Measurements from ENCODE around the gene SH3TC1.

SH3TC1 gene

GRCh38 chr4:8278421-8279287 is 79.6 kb downstream of the SH3TC1 start:
- H3K4me1 ChIP-seq (ENCODE audit: control insufficient read depth in 1 of 2, insufficient read depth in 2 of 2, low read length in 2 of 2): peaks cover 5 to 63% of the 10 kb centered on the region in 2 donors
- no peak overlapping the region for H3K4me3 ChIP-seq (ENCODE audit: low read depth in 1 of 2, low read length in 2 of 2)
- H3K27me3 ChIP-seq (ENCODE audit: low read depth, low read length): no peaks in the 10 kb centered on the region
- H3K36me3 ChIP-seq (ENCODE audit: control insufficient read depth in 1 of 2, insufficient read depth in 2 of 2, low read length in 2 of 2): no peaks in the 10 kb centered on the region
- no peak overlapping the region for H3K27ac ChIP-seq (ENCODE audit: low read length)
- H3K9me3 ChIP-seq (ENCODE audit: control insufficient read depth in 1 of 2, low read length in 2 of 2): no peaks in the 10 kb centered on the region

- Histone ChIP-seq H3K36me3 (ENCODE audit: control insufficient read depth in 1 of 2, insufficient read depth in 2 of 2, low read length in 2 of 2) (no peaks in the 10 kb centered on the region), H3K27ac (ENCODE audit: low read length) (no peak overlapping the region), H3K27me3 (ENCODE audit: low read depth, low read length) (no peaks in the 10 kb centered on the region), H3K4me3 (ENCODE audit: low read depth in 1 of 2, low read length in 2 of 2) (no peak overlapping the region), H3K9me3 (ENCODE audit: control insufficient read depth in 1 of 2, low read length in 2 of 2) (no peaks in the 10 kb centered on the region), H3K4me1 (ENCODE audit: control insufficient read depth in 1 of 2, insufficient read depth in 2 of 2, low read length in 2 of 2) (peaks cover 2 to 54% of the 10 kb centered on the region in 2 donors)
Measured at GRCh38 chr4:8279321-8280157, 80.4 kb downstream of the SH3TC1 start.

GRCh38 chr4:8280158-8280875 is 81.2 kb downstream of the SH3TC1 start:
- H3K9me3 ChIP-seq (ENCODE audit: control insufficient read depth in 1 of 2, low read length in 2 of 2): no peaks in the 10 kb centered on the region
- no peaks in the 10 kb centered on the region for H3K27me3 ChIP-seq (ENCODE audit: low read depth, low read length)
- no peak overlapping the region for H3K27ac ChIP-seq (ENCODE audit: low read length)
- no peak overlapping the region for H3K4me3 ChIP-seq (ENCODE audit: low read depth in 1 of 2, low read length in 2 of 2)
- H3K36me3 ChIP-seq (ENCODE audit: control insufficient read depth in 1 of 2, insufficient read depth in 2 of 2, low read length in 2 of 2): no peaks in the 10 kb centered on the region
- peaks cover 0 to 55% of the 10 kb centered on the region in 2 donors for H3K4me1 ChIP-seq (ENCODE audit: control insufficient read depth in 1 of 2, insufficient read depth in 2 of 2, low read length in 2 of 2)

GRCh38 chr4:8280876-8281440 is 81.9 kb downstream of the SH3TC1 start:
- Histone ChIP-seq H3K27me3 (ENCODE audit: low read depth, low read length) (no peaks in the 10 kb centered on the region), H3K9me3 (ENCODE audit: control insufficient read depth in 1 of 2, low read length in 2 of 2) (no peaks in the 10 kb centered on the region), H3K4me3 (ENCODE audit: low read depth in 1 of 2, low read length in 2 of 2) (no peak overlapping the region), H3K4me1 (ENCODE audit: control insufficient read depth in 1 of 2, insufficient read depth in 2 of 2, low read length in 2 of 2) (peaks cover 0 to 55% of the 10 kb centered on the region in 2 donors), H3K36me3 (ENCODE audit: control insufficient read depth in 1 of 2, insufficient read depth in 2 of 2, low read length in 2 of 2) (no peaks in the 10 kb centered on the region), H3K27ac (ENCODE audit: low read length) (no peak overlapping the region)

GRCh38 chr4:8281519-8282133 is 82.5 kb downstream of the SH3TC1 start:
- no peak overlapping the region for H3K27ac ChIP-seq (ENCODE audit: low read length)
- H3K4me1 ChIP-seq (ENCODE audit: control insufficient read depth in 1 of 2, insufficient read depth in 2 of 2, low read length in 2 of 2): peaks cover 0 to 55% of the 10 kb centered on the region in 2 donors
- no peaks in the 10 kb centered on the region for H3K36me3 ChIP-seq (ENCODE audit: control insufficient read depth in 1 of 2, insufficient read depth in 2 of 2, low read length in 2 of 2)
- H3K9me3 ChIP-seq (ENCODE audit: control insufficient read depth in 1 of 2, low read length in 2 of 2): no peaks in the 10 kb centered on the region
- no peaks in the 10 kb centered on the region for H3K27me3 ChIP-seq (ENCODE audit: low read depth, low read length)
- no peak overlapping the region for H3K4me3 ChIP-seq (ENCODE audit: low read depth in 1 of 2, low read length in 2 of 2)

- Histone ChIP-seq H3K4me1 (ENCODE audit: control insufficient read depth in 1 of 2, insufficient read depth in 2 of 2, low read length in 2 of 2) (peaks cover 0 to 49% of the 10 kb centered on the region in 2 donors), H3K27me3 (ENCODE audit: low read depth, low read length) (no peaks in the 10 kb centered on the region), H3K4me3 (ENCODE audit: low read depth in 1 of 2, low read length in 2 of 2) (no peak overlapping the region), H3K36me3 (ENCODE audit: control insufficient read depth in 1 of 2, insufficient read depth in 2 of 2, low read length in 2 of 2) (no peaks in the 10 kb centered on the region), H3K9me3 (ENCODE audit: control insufficient read depth in 1 of 2, low read length in 2 of 2) (no peaks in the 10 kb centered on the region), H3K27ac (ENCODE audit: low read length) (no peak overlapping the region)
Measured at GRCh38 chr4:8282134-8282641, 83.1 kb downstream of the SH3TC1 start.

- Histone ChIP-seq H3K4me1 (ENCODE audit: control insufficient read depth in 1 of 2, insufficient read depth in 2 of 2, low read length in 2 of 2) (peaks cover 0 to 44% of the 10 kb centered on the region in 2 donors), H3K36me3 (ENCODE audit: control insufficient read depth in 1 of 2, insufficient read depth in 2 of 2, low read length in 2 of 2) (no peaks in the 10 kb centered on the region), H3K9me3 (ENCODE audit: control insufficient read depth in 1 of 2, low read length in 2 of 2) (no peaks in the 10 kb centered on the region), H3K27me3 (ENCODE audit: low read depth, low read length) (no peaks in the 10 kb centered on the region), H3K4me3 (ENCODE audit: low read depth in 1 of 2, low read length in 2 of 2) (no peak overlapping the region), H3K27ac (ENCODE audit: low read length) (no peak overlapping the region)
Measured at GRCh38 chr4:8282742-8283141, 83.7 kb downstream of the SH3TC1 start.

GRCh38 chr4:8283161-8283560 is 84.1 kb downstream of the SH3TC1 start:
- H3K9me3 ChIP-seq (ENCODE audit: control insufficient read depth in 1 of 2, low read length in 2 of 2): no peaks in the 10 kb centered on the region
- no peaks in the 10 kb centered on the region for H3K36me3 ChIP-seq (ENCODE audit: control insufficient read depth in 1 of 2, insufficient read depth in 2 of 2, low read length in 2 of 2)
- H3K27me3 ChIP-seq (ENCODE audit: low read depth, low read length): no peaks in the 10 kb centered on the region
- no peak overlapping the region for H3K27ac ChIP-seq (ENCODE audit: low read length)
- peaks cover 0 to 41% of the 10 kb centered on the region in 2 donors for H3K4me1 ChIP-seq (ENCODE audit: control insufficient read depth in 1 of 2, insufficient read depth in 2 of 2, low read length in 2 of 2)
- no peak overlapping the region for H3K4me3 ChIP-seq (ENCODE audit: low read depth in 1 of 2, low read length in 2 of 2)

GRCh38 chr4:8283631-8284121 is 84.6 kb downstream of the SH3TC1 start:
- H3K4me1 ChIP-seq (ENCODE audit: control insufficient read depth in 1 of 2, insufficient read depth in 2 of 2, low read length in 2 of 2): peaks cover 0 to 41% of the 10 kb centered on the region in 2 donors
- no peaks in the 10 kb centered on the region for H3K9me3 ChIP-seq (ENCODE audit: control insufficient read depth in 1 of 2, low read length in 2 of 2)
- H3K27ac ChIP-seq (ENCODE audit: low read length): no peak overlapping the region
- H3K27me3 ChIP-seq (ENCODE audit: low read depth, low read length): no peaks in the 10 kb centered on the region
- H3K36me3 ChIP-seq (ENCODE audit: control insufficient read depth in 1 of 2, insufficient read depth in 2 of 2, low read length in 2 of 2): no peaks in the 10 kb centered on the region
- H3K4me3 ChIP-seq (ENCODE audit: low read depth in 1 of 2, low read length in 2 of 2): no peak overlapping the region

GRCh38 chr4:8284391-8284790 is 85.3 kb downstream of the SH3TC1 start:
- H3K4me3 ChIP-seq (ENCODE audit: low read depth in 1 of 2, low read length in 2 of 2): no peak overlapping the region
- no peaks in the 10 kb centered on the region for H3K9me3 ChIP-seq (ENCODE audit: control insufficient read depth in 1 of 2, low read length in 2 of 2)
- no peak overlapping the region for H3K27ac ChIP-seq (ENCODE audit: low read length)
- H3K36me3 ChIP-seq (ENCODE audit: control insufficient read depth in 1 of 2, insufficient read depth in 2 of 2, low read length in 2 of 2): no peaks in the 10 kb centered on the region
- no peaks in the 10 kb centered on the region for H3K27me3 ChIP-seq (ENCODE audit: low read depth, low read length)
- H3K4me1 ChIP-seq (ENCODE audit: control insufficient read depth in 1 of 2, insufficient read depth in 2 of 2, low read length in 2 of 2): peaks cover 0 to 41% of the 10 kb centered on the region in 2 donors

All from muscle layer of duodenum (tissue), 2 donors.